Prostate gland (tissue), 2 donors: ENCODE data around the gene KHDRBS1.

Experiments used
- POLR2A ChIP-seq: fragments of 450-650 bp; IDR thresholded peaks from one replicate; pipeline ENCODE4 v1.6.1; 2016; ENCODE audit warnings: antibody characterized with exemption, mild to moderate bottlenecking
- TF ChIP-seq, protein P1 (sequence below), 4 experiments: fragments of 200-600 bp in 2 of 4; fragments of 450-650 bp in 2 of 4; sonication (generic) in 2 of 4; IDR thresholded peaks; 1 replicate in 3 of 4; 2 replicates in 1 of 4; pipeline ENCODE4 v1.5.1; 2016 to 2019; ENCODE audit warnings: antibody characterized with exemption in 4 of 4, mild to moderate bottlenecking in 2 of 4, moderate library complexity in 2 of 4

DNA sequence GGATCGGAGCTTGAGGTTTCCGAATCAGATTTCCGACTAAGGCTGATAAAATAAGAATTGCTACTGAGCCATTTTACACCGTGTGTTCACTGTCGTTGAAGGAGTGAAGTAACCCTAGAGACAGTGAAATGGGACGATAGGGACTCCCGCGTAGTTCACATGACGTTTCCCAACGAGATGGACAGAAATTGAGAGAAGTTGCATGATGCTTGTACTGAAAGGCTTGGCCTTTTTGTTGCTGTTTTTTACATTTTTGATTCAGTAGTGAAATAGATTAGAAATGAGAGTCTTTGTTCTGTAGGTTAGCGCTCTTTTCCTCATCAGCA is 1.2 kb downstream of the KHDRBS1 start:
- TF ChIP-seq, protein P1, sequence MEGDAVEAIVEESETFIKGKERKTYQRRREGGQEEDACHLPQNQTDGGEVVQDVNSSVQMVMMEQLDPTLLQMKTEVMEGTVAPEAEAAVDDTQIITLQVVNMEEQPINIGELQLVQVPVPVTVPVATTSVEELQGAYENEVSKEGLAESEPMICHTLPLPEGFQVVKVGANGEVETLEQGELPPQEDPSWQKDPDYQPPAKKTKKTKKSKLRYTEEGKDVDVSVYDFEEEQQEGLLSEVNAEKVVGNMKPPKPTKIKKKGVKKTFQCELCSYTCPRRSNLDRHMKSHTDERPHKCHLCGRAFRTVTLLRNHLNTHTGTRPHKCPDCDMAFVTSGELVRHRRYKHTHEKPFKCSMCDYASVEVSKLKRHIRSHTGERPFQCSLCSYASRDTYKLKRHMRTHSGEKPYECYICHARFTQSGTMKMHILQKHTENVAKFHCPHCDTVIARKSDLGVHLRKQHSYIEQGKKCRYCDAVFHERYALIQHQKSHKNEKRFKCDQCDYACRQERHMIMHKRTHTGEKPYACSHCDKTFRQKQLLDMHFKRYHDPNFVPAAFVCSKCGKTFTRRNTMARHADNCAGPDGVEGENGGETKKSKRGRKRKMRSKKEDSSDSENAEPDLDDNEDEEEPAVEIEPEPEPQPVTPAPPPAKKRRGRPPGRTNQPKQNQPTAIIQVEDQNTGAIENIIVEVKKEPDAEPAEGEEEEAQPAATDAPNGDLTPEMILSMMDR (IDR thresholded peaks at IDR 0.05): no peak
- TF ChIP-seq POLR2A: no peak
